Epithelial cell of proximal tubule (primary cell): ENCODE measurements around the gene DCTPP1. TPM values are rescaled to one million over a fixed set of nuclear protein-coding genes. Genes with fewer than 3 reads are reported as not detected.

Experiments
- DNase-seq: peaks from one replicate; pipeline ENCODE4 v3.0.0-alpha.2; 2011; ENCODE audit warnings: low read depth
- H3K4me3 ChIP-seq: 2 replicates; pipeline ENCODE4 v1.5.1; 2011; ENCODE audit warnings: low read depth, mild to moderate bottlenecking, low read length
- total RNA-seq: library from RNA; depleted of rRNA; stranded (reverse); fragments of >200 nt; gene quantifications from 2 replicates; pipeline ENCODE4 v1.2.3, GENCODE V29; 2015
- TF ChIP-seq, protein P1 (sequence below): conservative IDR thresholded peaks from 2 replicates; pipeline ENCODE4 v1.5.1; 2012; ENCODE audit warnings: low read depth, mild to moderate bottlenecking, low read length

DCTPP1 gene
- total RNA-seq, 1 donor from 2014 or later, result 108 TPM

DNA sequence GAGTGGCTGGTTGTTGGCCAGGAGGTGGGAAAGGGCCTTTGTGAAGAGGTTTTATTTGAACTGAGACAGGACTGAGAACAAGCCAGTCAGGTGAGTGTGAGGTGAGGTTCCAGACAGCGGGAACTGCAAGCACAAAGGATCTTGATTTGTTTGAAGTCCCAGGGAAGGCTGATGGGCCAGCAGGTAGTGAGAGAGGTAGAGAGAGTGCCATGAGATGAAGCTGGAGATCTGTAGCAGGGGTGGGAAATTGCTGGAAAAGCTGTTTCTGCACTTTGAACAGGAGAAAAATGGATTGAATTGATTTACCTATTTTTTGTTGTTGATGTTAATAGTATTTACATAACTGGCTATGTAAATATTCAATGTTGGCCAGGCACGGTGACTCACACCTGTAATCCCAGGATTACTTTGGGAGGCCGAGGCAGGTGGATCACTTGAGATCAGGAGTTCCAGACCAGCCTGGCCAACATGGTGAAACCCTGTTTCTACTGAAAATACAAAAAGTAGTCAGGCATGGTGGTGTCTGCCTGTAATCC, 7.7 kb upstream of the DCTPP1 start:
- no peak overlapping the region for H3K4me3 ChIP-seq
- DNase-seq, result no peak
- TF ChIP-seq, protein P1, sequence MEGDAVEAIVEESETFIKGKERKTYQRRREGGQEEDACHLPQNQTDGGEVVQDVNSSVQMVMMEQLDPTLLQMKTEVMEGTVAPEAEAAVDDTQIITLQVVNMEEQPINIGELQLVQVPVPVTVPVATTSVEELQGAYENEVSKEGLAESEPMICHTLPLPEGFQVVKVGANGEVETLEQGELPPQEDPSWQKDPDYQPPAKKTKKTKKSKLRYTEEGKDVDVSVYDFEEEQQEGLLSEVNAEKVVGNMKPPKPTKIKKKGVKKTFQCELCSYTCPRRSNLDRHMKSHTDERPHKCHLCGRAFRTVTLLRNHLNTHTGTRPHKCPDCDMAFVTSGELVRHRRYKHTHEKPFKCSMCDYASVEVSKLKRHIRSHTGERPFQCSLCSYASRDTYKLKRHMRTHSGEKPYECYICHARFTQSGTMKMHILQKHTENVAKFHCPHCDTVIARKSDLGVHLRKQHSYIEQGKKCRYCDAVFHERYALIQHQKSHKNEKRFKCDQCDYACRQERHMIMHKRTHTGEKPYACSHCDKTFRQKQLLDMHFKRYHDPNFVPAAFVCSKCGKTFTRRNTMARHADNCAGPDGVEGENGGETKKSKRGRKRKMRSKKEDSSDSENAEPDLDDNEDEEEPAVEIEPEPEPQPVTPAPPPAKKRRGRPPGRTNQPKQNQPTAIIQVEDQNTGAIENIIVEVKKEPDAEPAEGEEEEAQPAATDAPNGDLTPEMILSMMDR, result no peak

DNA sequence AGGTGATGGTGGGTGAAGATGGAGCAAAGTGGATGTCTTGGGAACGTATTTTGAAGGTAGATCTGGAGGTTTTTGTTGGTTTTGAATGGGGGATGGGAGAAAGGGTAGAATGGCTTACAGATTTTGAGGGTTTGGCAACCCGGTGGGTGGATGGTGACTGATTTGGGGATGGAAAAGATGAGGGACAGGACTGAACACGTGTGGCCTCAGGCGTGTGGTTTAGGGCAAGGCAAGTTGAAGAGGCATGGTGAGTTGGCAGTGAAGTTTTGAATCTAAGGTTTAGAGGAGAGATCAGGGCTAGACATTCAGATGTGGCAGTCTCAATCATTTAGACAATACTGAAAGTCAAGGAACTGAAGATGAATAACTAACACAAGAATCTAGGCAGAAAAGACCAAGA, 5.0 kb upstream of the DCTPP1 start:
- DNase-seq, result no peak
- H3K4me3 ChIP-seq, result no peak overlapping the region
- TF ChIP-seq, protein P1, result no peak

DNA sequence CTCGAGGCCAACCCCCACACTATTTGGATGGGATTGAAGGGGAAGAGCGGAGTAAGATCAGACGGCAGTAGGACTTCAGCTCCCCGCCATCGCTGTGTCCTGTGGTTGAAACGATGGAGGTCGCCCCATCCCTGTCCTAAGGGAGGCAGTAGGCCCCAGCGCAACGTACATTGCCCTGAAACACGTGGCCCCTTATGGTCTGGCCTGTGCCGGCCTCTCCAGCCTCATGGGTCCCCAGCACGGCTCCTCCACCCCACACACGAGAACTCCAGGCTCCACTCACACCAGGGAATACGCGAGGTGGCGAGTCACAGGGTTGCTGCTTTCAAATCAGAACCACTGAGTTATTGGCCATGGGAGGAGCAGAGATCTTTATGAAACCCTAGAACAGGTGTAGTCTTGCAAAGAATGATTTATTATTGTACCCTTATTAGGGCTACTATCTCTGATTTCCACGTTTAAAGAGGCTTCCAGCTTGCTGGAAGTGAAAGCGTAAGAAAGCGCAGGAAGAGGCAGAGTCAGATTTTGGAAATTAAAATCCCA, 669 bp upstream of the DCTPP1 start:
- TF ChIP-seq, protein P1, result no peak
- DNase-seq, result no peak
- H3K4me3 ChIP-seq, result peak overlapping the region; percentile 18

DNA sequence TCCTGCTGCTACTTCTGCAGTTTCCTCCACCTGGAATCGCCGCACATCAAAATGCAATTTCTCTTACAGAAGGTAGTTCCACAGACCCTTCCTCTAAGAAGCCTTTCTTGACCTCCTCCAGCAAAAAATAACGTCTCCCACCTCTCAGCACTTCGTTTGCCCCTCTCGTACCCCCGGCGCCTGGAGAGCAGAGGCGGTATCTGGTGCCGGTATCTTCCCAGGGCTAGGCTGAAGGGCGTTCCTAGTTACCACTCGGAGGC, 482 bp downstream of the DCTPP1 start:
- TF ChIP-seq, protein P1, result no peak
- DNase-seq, result no peak
- peak overlapping the region; percentile 98 for H3K4me3 ChIP-seq

DNA sequence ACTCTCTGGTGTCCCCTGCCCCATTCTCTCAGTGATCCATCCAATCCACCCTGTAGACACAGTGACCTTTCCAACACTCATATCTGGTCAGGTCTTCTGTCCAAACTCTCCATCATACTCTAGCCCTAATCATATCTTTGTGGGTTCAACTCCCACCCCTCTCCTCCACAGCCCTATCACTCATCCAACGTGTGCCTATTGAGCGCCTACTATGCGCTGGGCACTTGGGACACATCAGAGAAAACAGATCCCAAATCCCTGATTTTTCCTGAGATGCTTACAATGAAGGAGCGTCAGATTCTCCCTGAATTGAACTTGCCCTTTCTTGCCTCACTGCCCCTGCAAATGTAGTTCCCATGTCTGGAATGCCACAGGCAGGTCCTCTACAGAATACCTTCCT, 1.8 kb downstream of the DCTPP1 start:
- H3K4me3 ChIP-seq, result no peak overlapping the region
- DNase-seq, result no peak

DNA sequence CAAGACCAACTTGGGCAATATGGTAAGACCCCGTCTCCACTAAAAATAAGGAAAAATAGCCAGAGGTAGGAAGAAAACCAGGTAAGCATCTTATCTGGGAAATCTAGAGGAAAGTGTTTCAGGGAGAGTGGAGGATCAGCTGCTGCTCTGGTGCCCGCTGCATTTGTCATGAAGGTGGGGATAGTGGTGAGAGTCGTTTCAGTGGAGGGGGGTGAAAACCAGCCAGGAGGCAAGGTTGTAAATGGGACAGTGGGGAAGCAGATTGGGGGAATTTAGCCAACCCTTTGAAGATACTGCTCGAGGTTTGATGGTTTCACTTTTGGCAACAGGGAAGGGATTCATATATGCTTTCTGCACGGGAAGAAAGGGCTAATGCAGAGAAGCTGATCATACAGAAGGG, 8.8 kb downstream of the DCTPP1 start:
- DNase-seq, result no peak
- TF ChIP-seq, protein P1, result no peak
- H3K4me3 ChIP-seq, result no peak overlapping the region

More for the DNA sequence above, 1.8 kb downstream of the DCTPP1 start:
- TF ChIP-seq, protein P1, result no peak
